ENCODE results near the gene CAV2.

Gene CAV2

DNA sequence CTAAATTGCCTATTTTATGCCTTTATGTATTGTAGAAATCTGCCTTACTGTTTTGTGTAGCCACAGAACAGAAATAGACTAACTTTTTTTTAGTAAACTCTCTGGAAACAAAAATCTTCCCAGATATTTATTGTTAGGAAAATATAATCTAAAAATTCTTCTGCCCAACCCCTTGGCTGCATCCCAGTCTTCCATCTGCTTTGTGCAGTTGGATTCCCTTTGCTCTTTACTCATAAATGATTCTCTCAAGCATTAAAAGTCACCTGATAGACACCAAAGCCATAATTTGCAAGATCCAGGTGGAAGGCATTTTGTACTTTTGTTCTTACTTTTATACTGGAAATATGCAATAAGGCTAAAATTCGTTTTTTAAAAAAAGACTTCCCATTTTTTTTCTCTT lies 6.1 kb upstream of the CAV2 start:
- no peak for DNase-seq

DNA sequence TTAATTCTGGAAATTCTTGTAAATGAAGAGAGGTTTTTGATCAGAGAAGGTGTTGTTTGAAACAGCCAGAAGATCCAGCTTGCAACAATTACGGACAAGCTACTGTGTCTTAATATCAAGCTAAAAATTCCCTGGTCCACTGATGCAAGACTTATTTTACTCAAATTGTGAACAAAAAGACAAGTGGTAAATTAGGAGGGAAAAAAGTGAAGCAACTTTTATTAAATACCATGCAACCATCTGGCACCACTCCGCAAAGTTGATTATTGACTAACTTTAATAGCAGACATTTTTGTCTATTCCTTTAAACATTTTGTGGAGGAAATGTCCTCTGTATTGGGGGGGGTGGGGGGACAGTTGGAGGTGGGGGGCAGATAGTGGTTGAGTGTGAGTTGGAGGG lies 5.1 kb upstream of the CAV2 start:
- DNase-seq, result no peak

DNA sequence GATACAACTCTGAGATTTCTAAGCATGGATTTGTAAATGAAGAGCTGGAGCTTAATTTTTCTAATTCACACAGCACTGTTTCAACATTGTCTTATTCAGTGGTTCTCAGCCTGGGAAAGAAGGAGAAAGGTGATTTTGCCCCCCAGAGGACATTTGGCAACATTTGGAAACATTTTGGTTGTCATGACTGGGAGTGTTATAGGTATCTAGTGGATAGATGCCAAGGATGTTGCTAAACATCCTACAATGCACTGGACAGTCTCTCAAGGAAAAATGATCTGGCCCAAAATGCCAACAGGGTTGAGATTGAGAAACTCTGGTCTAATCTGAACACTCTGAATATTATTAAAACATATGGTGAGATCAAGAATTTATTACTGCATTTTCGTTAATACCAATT lies 3.8 kb upstream of the CAV2 start:
- DNase-seq, result no peak

DNA sequence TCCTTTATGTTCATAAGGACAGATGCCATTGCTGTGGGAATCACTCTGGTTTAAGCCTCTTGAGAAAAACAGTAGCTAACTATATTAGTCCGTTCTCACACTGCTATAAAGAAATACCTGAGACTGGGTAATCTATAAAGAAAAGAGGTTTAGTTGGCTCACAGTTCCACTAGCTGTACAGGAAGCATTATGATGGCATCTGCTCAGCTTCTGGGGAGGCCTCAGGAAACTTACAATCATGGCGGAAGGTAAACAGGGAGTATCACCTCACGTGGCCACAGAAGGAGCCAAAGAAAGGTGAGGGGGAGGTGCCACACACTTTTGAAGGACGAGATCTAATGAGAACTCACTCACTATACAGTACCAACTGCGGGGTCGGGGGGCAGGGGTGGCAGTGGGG lies 2.9 kb upstream of the CAV2 start:
- no peak for DNase-seq

DNA sequence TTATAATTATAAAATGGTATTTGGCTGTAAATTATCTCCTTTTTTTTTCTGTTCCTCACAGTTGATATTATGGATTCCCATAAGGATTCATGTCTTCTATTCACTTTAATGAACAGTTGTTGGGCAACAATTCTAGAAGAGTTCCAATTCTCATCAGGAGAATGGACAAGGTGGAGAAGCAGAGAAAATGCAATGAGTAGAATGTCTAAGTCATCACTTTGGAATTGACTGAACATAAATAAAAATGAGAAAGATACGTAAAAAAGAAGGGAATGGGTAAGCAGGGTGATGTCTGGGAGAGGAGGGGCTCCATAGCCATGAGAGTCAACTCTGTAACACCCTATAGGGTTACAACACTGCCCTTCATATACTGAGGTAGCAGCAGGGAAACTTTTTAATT lies 1.8 kb upstream of the CAV2 start:
- DNase-seq, result no peak

DNA sequence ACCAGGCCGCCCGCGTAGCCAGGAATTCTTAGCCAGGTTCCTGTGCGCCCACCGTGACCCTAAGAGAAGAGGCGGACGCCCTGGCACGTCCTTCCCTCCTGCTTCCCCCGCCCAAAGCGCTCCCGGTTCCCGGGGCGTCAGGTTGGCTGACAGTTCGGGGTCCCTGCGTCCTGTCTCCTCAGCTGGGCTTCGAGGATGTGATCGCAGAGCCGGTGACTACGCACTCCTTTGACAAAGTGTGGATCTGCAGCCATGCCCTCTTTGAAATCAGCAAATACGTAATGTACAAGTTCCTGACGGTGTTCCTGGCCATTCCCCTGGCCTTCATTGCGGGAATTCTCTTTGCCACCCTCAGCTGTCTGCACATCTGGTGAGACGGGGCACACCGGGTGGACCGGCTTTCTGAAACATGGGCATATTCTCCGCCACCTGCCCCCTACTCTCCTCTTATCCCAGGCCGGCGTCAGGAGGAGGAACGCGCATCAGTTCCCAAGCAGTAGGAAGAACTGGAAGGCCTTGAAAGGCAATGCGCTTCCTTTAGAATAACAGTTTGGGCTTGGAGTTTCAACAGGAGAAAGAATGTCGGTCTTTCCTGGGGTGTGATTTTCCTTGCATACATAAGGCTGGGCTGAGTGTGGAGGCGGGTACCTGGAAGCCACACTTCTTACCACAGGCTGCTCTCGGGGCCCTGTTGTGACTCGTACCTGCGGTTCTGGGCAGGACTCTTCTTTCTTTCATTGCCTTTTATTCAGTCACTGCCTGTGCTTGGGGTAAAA lies 728 bp downstream of the CAV2 start:
- peak; percentile 74 for DNase-seq

DNA sequence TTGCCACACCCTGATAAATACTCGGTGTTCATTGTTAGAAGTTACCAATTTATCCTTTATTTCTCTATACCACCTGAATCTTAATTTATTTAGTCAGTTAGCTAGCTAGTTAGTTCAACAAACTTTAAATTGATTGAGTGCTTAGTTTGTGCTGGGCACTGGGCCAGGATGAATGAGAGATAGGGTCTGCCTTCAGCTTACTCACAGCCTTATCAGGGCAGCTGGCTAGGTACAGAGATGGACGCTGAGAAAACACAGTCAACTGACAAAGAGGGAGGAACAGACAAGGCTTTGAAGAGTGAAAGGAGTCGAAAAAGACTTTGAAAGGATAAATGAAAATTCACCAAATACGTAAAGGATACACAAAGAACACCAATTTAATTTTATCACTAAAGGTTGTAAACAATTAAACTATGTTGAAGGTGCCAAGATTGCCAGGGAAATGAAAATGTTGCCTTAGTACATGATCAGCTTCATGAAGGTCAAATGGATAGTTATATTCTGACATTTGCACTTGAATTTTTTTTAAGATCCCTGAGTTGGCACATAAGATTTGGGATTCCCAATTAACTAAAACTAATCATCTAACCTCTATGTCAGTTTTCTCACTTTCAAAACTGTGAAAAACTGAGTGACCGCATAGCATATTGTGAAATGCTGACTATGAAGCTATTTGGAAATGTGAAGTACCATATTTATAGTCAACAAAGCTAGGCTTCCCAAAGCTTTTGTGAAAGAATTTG lies 2.1 kb downstream of the CAV2 start:
- DNase-seq, result no peak

DNA sequence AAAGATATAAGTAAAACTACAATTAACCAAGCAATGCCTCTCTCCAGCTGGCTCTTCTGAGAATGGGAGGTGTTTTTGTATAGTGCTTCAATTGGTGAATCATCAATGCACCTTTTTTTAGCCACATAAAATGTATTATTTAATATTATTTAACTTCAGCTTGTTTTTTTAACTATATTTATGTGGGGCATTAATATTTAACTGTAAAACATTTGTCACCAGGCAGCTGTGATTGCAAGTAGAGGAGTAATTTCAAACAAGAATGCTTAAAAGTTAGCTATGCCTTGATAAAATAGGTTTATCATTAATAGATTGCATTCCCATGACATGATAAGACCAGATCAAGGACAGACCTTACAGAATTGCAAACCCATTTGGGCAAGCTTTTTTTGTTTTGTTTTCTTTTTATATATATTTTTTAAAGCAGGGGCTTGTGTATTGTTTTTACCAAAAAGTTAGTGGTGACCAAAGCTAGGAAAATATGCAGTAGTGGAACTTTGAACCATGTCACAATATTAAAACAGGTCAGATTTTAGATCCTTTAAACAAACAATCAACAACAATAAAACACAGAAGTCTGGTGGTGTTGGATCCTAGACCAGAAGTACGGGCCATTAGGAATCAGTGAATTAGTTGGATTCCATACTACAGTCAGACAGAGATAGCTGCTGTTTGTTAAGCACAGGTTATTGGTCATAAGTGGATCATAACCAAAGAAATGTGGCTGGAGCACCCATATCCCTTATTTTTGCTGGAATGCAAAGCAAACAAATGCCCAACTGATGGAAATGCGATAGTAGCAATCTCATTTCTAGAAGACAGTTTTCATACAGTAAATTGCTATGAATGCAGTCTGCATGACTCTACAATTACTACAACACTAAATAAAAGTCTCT lies 2.9 kb downstream of the CAV2 start:
- no peak for DNase-seq

DNA sequence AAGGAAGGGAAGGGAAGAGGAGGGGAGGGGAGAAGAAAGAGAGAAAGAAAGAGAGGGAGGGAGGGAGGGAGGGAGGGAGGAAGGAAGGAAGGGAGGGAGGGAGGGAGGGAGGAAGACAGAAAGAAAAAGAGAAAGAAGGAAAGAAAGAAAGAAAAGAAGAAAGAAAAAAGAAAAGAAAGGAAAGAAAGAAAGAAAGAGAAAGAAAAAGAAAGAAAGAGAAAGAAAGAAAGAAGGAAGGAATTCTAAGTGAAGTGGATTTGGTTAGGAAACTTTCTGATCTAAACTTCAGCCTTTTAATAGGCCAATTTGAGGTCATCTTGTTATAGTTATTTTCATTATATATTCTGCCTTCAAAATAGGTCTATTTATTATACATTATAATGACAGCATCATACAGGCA lies 4.3 kb downstream of the CAV2 start:
- no peak for DNase-seq

DNA sequence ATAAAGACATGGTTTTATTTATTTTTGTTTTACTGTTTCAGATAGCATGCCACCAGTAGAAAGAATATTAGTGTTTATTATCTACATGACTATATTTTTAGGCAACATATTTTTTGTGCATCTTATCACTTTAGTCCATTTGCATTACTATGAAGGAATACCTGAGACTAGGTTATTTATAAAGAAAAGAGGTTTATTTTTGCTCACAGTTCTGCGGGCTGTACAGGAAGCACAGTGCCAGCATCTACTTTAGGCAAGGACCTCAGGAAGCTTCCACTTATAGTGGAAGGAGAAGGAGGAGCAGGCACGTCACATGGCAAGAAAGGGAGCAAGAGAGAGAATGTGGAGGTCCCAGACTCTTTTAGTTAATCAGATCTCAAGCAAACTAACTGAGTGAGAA lies 5.7 kb downstream of the CAV2 start:
- DNase-seq, result no peak

DNA sequence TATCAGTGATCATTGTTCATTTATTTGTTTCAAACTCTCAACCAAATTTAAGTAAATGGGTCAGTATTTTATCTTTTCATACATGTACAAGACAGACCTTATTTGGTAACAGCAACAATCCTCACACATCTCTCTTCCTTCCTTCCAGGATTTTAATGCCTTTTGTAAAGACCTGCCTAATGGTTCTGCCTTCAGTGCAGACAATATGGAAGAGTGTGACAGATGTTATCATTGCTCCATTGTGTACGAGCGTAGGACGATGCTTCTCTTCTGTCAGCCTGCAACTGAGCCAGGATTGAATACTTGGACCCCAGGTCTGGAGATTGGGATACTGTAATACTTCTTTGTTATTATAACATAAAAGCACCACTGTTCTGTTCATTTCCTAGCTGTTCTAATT lies 6.3 kb downstream of the CAV2 start:
- no peak for DNase-seq

DNA sequence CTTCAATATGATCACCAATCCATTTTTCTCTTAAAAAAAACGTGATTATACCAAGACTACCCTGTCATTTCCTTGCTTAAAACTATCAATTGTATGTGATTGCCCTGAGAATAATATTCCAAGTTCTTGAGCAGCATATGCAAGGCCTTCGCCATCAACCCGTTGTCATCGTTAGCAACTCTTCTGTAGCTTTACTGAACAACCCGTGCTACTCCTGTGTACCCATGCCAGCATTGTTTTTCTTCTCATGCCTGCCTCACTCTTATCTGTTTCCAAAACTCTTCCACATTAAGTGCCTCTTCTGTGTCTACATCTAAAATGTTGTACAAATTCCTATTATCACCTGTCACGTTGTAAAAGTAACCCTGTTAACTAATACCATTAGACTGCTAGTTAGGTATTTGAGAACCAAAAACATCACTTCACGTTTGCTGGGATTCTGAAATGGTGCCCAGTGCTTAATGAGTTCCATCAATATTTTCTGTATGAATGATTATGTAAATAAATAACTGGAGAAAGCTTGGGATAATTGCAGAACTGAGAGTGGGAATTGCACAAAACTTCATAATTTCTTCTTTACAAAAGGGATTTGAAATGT lies 10.5 kb downstream of the CAV2 start:
- no peak for DNase-seq

DNA sequence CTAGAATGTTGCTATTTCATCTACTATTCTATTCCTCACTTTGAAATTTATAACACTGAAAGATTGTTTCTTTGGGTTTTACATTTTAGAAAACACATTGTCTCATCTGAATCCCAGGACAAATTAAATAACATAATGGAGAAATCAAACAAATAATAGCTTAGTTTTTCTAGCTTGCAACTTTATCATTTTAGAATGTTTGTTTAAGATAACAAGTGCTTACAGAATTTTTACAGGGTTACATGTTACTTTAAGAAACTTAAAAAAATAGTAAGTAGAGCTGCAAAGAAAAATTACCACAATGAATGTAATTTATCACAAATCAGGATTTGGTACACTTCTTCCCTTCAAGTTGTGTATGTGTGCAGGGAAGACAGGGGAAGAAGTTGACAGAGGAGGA lies 11.3 kb downstream of the CAV2 start:
- no peak for DNase-seq

DNA sequence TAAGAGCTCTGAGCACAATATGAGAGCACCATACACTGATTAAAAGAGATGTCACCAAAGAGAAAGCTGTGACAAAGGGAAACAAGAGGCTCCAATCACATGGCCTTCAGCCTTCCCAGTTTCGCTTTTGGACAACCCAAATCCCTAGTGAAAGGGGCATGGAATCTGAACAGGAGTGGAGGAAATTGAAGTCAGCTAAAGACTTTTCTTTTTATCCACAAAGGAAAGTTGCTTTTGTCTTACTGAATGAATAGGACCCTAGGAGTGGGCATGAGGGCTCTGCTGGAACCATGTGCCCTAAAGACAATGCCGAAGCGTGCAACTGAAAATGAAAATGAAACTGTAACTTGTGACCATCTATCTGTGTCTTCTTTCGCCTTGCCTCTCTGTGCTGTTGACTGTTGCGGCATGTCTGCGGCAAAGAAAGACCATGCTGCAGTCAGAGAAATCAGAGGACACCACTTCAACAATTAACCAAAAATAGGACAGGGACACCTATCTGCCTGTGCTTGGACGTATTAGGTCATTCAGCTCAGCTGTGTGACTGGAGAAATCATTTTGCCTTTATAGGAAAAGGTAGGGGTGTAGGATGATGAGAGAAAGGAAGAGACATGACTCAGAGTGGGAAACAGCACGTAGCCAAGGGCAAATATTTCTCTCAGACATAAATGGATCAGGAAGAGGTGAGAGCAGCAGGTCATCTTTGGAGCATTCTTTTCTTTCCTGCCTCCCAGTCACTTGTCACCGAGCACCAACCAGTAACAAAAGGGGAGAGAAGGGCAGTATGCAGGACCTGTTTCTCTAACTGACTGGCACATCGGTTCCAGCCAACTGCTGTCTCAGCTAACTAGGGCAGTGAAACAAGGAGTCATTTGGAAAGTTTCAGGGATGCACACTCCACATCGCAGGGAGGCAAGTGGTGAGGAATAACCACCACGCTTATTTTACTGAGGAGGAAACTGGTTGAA lies 12.3 kb downstream of the CAV2 start:
- no peak for DNase-seq

DNA sequence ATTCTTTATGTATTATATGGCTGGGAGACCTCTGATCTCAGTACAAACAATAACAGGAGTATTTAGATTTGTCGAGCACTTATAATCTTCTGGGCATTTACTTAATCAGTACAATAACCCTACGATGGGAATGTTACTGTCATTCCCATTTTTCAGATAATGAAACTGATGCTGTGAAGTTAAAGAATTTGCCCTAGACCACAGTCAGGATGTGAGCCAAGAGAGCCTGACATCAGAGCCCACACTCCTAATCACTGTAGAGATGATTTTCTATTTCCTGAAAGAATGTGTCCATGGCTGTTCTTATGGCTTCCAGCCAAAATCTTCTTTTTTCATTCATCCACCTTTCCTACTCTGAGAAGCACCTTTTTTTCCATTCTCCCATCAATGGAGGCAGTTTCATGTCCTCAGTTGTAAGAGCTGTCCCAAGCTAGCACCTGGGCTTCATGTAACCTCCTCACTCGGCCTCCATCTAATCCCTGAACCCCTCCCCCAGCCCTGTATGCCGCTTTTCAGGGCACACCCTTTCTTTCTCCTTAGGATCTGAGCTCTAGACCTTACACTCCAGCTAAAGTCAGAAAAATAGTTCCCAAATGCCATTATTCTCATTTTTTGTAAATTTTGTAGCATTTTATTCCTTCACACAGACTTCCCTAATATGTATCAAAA lies 13.1 kb downstream of the CAV2 start:
- DNase-seq, result no peak

DNA sequence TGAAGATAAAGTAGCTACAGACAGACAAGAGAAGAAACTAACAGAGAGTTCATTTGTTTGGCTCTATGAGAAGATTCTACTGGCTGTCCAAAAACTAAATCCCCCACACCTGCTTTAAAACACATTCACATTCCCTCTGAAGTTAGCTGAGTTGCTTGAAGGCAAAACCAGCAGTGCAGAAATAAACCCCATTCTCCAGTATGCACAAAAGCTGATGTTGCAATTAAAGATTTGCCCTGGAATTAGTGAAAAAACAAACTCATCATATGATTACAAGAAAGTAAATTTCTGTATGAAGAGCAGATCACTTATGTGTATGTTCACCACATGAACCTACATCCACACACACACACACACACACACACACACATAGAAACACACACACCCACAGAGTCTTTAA lies 16.0 kb downstream of the CAV2 start:
- no peak for DNase-seq

DNA sequence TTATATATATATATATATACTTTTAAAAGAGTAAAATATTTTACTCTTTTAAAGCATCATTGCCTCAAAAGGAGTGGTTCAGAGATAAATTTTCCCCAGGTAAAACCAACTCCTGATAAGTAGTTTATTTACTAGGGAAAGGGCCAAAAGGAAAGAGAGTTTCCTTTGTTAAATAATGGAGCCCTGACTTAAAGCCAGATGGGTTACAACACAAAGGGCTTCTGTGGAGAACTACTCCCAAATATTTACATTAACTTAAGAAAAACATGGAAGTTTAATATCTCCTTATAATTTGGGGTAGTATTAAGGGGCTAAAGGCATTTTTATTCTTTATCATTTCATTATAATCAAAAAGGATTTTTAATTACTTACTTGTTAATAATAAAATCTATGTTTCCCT lies 16.8 kb downstream of the CAV2 start:
- DNase-seq, result no peak

DNA sequence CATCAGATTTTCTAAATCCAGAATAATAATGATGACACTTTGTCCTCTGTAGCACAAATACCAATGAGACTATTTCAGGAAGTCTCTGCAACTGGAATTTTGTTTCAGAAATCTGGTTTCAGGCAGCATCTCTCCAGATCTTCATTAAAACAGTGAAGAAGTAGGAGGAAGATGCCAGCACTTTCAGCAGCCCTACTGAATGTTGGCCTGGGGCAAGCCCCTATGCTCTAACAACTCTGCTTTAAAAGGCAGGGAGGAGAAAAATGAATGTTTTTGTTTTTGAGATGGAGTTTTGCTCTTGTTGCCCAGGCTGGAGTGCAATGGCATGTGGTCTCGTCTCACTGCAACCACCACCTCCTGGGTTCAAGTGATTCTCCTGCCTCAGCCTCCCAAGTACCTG lies 18.1 kb downstream of the CAV2 start:
- DNase-seq, result no peak

DNA sequence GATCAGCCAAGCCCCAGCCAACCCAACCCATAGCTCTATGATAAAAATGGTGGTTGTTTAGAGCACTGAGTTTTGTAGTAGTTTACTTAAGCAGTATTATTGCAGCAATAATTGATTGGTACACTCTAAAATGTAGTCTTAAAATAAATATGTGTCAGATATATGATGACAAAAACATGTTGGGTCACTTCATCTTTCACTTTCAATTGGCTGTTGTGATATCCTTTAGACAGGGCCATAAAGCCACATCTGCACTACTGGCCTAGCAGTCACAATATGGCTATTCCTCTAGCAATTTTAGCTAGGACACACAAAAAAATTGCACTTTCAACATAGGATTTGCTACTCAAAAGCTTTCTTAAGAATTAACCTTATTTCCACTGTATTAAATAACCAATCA lies 19.4 kb downstream of the CAV2 start:
- no peak for DNase-seq

DNA sequence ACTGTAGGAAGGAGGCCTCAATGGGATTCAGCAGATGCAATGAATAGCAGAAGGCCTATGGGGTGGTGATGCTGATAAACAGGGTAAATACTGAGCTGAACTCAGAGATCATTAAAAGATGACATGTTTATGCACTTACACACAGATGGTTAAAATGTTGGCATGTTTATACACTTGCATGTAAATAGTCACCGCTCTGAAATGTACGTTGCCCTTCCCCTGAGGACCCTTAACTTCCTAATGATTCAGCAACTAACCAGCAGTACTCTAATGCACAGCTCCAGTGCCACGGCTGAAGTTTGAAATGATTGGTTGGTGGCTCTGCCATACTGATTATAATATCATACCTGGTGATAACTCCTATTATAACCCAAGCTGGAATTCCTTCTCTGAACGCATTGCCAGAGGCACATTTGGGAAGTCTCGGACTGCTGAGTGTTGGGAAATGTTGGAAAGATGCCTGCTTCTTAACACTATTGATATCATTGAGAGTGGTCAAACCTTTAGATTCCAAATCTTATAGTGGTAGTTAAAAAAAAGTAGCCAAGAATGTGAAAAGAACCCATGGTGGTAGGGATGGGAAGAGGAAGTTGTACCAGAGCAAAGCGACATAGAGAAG lies 21.6 kb downstream of the CAV2 start:
- DNase-seq, result no peak

DNA sequence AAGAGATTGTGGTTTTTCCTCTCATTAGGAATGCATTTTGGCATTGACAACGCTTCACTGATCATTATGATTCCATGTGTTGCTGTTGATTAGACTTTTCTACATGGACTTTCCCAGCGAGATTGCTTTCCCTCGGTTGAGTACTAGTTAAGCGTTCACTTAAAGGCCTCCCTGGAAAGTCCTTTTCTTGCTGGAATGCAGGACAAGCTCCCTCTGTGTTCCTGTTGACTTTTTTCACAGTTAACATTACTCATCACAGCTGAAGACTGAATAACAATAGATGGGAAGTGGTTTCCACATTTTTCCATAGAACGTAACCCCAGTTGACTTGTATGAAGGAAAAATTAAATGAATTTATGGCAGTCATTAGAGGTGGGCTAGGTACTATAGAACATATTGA lies 22.7 kb downstream of the CAV2 start:
- DNase-seq, result no peak
